OCI-LY7 (cell line): ENCODE measurements around the gene DEPDC1B. TPM values are rescaled to one million over a fixed set of nuclear protein-coding genes. Genes with fewer than 3 reads are reported as not detected.

Experiments used
- BruUV-seq: library from RNA; stranded (reverse); fragments of 400-500 nt; replicated peaks from 2 replicates; lab custom pipeline; 2021; lab: Mats Ljungman, UMichigan
- CTCF ChIA-PET: fragments of 300-600 bp; sonication (Branson Sonifier 250); formaldehyde crosslinking; loops from one replicate; lab custom pipeline; 2022; ENCODE audit warnings: antibody characterized with exemption; ENCODE audit not compliant: unreplicated experiment; lab: Charles Lee
- POLR2A ChIA-PET: fragments of 300-600 bp; sonication (Branson Sonifier 250); formaldehyde crosslinking; loops from one replicate; lab custom pipeline; 2022; ENCODE audit warnings: antibody characterized with exemption; lab: Charles Lee
- DNase-seq: peaks from one replicate; pipeline ENCODE4 v3.0.0-alpha.2; 2015; ENCODE audit warnings: low spot score
- H2AFZ ChIP-seq: fragments of 200-600 bp; sonication (generic), shearing (Covaris generic); 2 replicates; pipeline ENCODE4 v1.6.1; 2014; ENCODE audit warnings: mild to moderate bottlenecking, antibody characterized with exemption, low read length, moderate library complexity
- H3K27ac ChIP-seq: fragments of 200-600 bp; sonication (generic); 2 replicates; pipeline ENCODE4 v1.5.1; 2014; ENCODE audit warnings: mixed run types, low read depth, mild to moderate bottlenecking, moderate library complexity, low read length, inconsistent platforms; ENCODE audit not compliant: poor library complexity, severe bottlenecking
- H3K36me3 ChIP-seq: fragments of 200-600 bp; sonication (generic); 2 replicates; pipeline ENCODE4 v1.6.1; 2014; ENCODE audit warnings: mild to moderate bottlenecking, antibody characterized with exemption, low read length, moderate library complexity, mixed read lengths; ENCODE audit not compliant: insufficient read depth
- H3K4me1 ChIP-seq: fragments of 200-600 bp; sonication (generic); 2 replicates; pipeline ENCODE4 v1.5.1; 2014; ENCODE audit warnings: mild to moderate bottlenecking, low read length; ENCODE audit not compliant: insufficient read depth, poor library complexity, severe bottlenecking
- H3K4me2 ChIP-seq: fragments of 200-600 bp; sonication (generic); 2 replicates; pipeline ENCODE4 v1.6.1; 2014; ENCODE audit warnings: mild to moderate bottlenecking, low read length
- H3K4me3 ChIP-seq: fragments of 200-600 bp; sonication (generic); 2 replicates; pipeline ENCODE4 v1.5.1; 2014; ENCODE audit warnings: mild to moderate bottlenecking, low read depth, low read length; ENCODE audit not compliant: poor library complexity, severe bottlenecking
- H3K79me2 ChIP-seq: fragments of 200-600 bp; sonication (generic); 2 replicates; pipeline ENCODE4 v1.6.1; 2016; ENCODE audit warnings: low read depth, mild to moderate bottlenecking, low read length, moderate library complexity, mixed read lengths; ENCODE audit not compliant: insufficient read depth
- H3K9me2 ChIP-seq: fragments of 200-600 bp; sonication (generic); 2 replicates; pipeline ENCODE4 v1.6.1; 2016; ENCODE audit warnings: mild to moderate bottlenecking, low read length, mixed read lengths; ENCODE audit not compliant: insufficient read depth
- H3K9me3 ChIP-seq: fragments of 200-600 bp; sonication (generic); 2 replicates; pipeline ENCODE4 v1.6.1; 2014; ENCODE audit warnings: mild to moderate bottlenecking, mixed run types, low read length, mixed read lengths
- H4K20me1 ChIP-seq: fragments of 200-600 bp; sonication (generic); 2 replicates; pipeline ENCODE4 v1.6.1; 2014; ENCODE audit warnings: mild to moderate bottlenecking, antibody characterized with exemption, low read length, moderate library complexity, mixed read lengths; ENCODE audit not compliant: insufficient read depth
- CTCF ChIP-seq: fragments of 200-600 bp; sonication (generic); conservative IDR thresholded peaks from 2 replicates; pipeline ENCODE4 v1.5.1; 2014; ENCODE audit warnings: mild to moderate bottlenecking, antibody characterized with exemption, low read length, moderate library complexity, mixed read lengths
- EZH2phosphoT487 ChIP-seq: fragments of 200-600 bp; sonication (generic); IDR thresholded peaks from 2 replicates; pipeline ENCODE4 v1.6.1; 2018; ENCODE audit warnings: low read depth, borderline replicate concordance, mild to moderate bottlenecking, mixed run types, antibody characterized with exemption, low read length, moderate library complexity, mixed read lengths
- intact Hi-C: fragments of 100-400 bp; cut with micrococcal nuclease; formaldehyde crosslinking; loops from one replicate; pipeline ENCODE4 v1.10.0; 2022; ENCODE audit not compliant: unreplicated experiment
- total RNA-seq, 2 experiments: library from RNA; depleted of rRNA in 1 of 2; stranded (reverse); fragments of >200 nt in 1 of 2; shearing (Covaris generic) in 1 of 2; gene quantifications; 2 replicates each; pipeline ENCODE4 v1.2.3, GENCODE V29; 2014 to 2022

DEPDC1B gene
- total RNA-seq, 2 experiments from 2014 or later, result 43.7 to 47.6 TPM

GRCh38 chr5:60700416-60700757 is 421 bp upstream of the DEPDC1B start:
- H3K36me3 ChIP-seq, result peaks cover 3% of the 10 kb centered on the region
- H3K27ac ChIP-seq, result peak overlapping the region; percentile 83
- POLR2A ChIA-PET, result interaction anchor here (0.6 to 2.4 kb wide), 9 partner anchors 10 to 261 kb away, joined by 3 to 36 read pairs (median 3); partner anchors contain the start of genes ERCC8 and NDUFAF2
- no peak for DNase-seq
- CTCF ChIA-PET, result interaction anchor here (0.8 kb wide), 1 partner anchor 12 kb away, joined by 4 read pairs; no protein-coding TSS in a partner anchor
- H3K79me2 ChIP-seq, result peaks cover 42% of the 10 kb centered on the region
- intact Hi-C loops, result loop anchor here (5.0 kb wide), 1 partner anchor 247 kb away; the partner anchor contains the start of genes ERCC8 and NDUFAF2
- H3K9me3 ChIP-seq, result peaks cover under 1% of the 10 kb centered on the region; the same call in 1 of the 2 replicates
- TF ChIP-seq CTCF (no peak), EZH2phosphoT487 (no peak)
- H3K4me3 ChIP-seq, result peak overlapping the region; percentile 90
- H2AFZ ChIP-seq, result peak overlapping the region; percentile 97
- H3K9me2 ChIP-seq, result no peaks in the 10 kb centered on the region
- BruUV-seq, result TSS peak; percentile 96
- no peaks in the 10 kb centered on the region for H4K20me1 ChIP-seq
- peaks cover 26% of the 10 kb centered on the region for H3K4me1 ChIP-seq
- peak overlapping the region; percentile 94 for H3K4me2 ChIP-seq

- H3K9me3 ChIP-seq, result peaks cover 6% of the 10 kb centered on the region; the same call in 1 of the 2 replicates
- intact Hi-C loops, result no loop called here
- H2AFZ ChIP-seq, result peak overlapping the region; percentile 97
- H3K4me2 ChIP-seq, result peak overlapping the region; percentile 94
- TF ChIP-seq CTCF (no peak), EZH2phosphoT487 (no peak)
- H3K4me3 ChIP-seq, result peak overlapping the region; percentile 90
- peak overlapping the region; percentile 83 for H3K27ac ChIP-seq
- ChIA-PET POLR2A (interaction anchor here (0.7 to 2.4 kb wide), 10 partner anchors 10 to 245 kb away, joined by 3 to 36 read pairs (median 4); partner anchors contain the start of genes ERCC8 and NDUFAF2), CTCF (interaction anchor here (0.6 to 1.8 kb wide), 4 partner anchors 21 to 1150 kb away, joined by 3 to 7 read pairs (median 4); no protein-coding TSS in a partner anchor)
- peaks cover 26% of the 10 kb centered on the region for H3K4me1 ChIP-seq
- no peaks in the 10 kb centered on the region for H4K20me1 ChIP-seq
- H3K79me2 ChIP-seq, result peaks cover 53% of the 10 kb centered on the region
- no TSS peak for BruUV-seq
- peaks cover 13% of the 10 kb centered on the region for H3K36me3 ChIP-seq
- H3K9me2 ChIP-seq, result no peaks in the 10 kb centered on the region
- DNase-seq, result no peak
Measured at GRCh38 chr5:60699288-60699608, 718 bp downstream of the DEPDC1B start.

GRCh38 chr5:60698336-60698735 is 1.6 kb downstream of the DEPDC1B start:
- intact Hi-C loops, result no loop called here
- Histone ChIP-seq H3K9me2 (no peaks in the 10 kb centered on the region), H3K4me3 (peak overlapping the region; percentile 90), H3K36me3 (peaks cover 22% of the 10 kb centered on the region), H4K20me1 (no peaks in the 10 kb centered on the region), H3K4me2 (peak overlapping the region; percentile 94), H3K9me3 (peaks cover 6% of the 10 kb centered on the region; the same call in 1 of the 2 replicates), H3K27ac (no peak overlapping the region), H3K4me1 (peaks cover 26% of the 10 kb centered on the region), H3K79me2 (peaks cover 62% of the 10 kb centered on the region), H2AFZ (no peak overlapping the region)
- no TSS peak for BruUV-seq
- ChIA-PET CTCF (interaction anchor here (1.8 kb wide), 1 partner anchor 20 kb away, joined by 7 read pairs; no protein-coding TSS in a partner anchor), POLR2A (interaction anchor here (0.6 to 2.4 kb wide), 4 partner anchors 9 to 193 kb away, joined by 3 to 36 read pairs (median 6); no protein-coding TSS in a partner anchor)
- DNase-seq, result no peak
- TF ChIP-seq CTCF (no peak), EZH2phosphoT487 (no peak)
